NOMO-1 treated with DMSO at 0.1 percent for 48 hours (cell line): ENCODE measurements around the gene MTOR.

Source experiments
- DNase-seq: peaks from one replicate; lab custom pipeline; 2025; ENCODE audit not compliant: unreplicated experiment; lab: John Stamatoyannopoulos, UW

The MTOR gene

DNA sequence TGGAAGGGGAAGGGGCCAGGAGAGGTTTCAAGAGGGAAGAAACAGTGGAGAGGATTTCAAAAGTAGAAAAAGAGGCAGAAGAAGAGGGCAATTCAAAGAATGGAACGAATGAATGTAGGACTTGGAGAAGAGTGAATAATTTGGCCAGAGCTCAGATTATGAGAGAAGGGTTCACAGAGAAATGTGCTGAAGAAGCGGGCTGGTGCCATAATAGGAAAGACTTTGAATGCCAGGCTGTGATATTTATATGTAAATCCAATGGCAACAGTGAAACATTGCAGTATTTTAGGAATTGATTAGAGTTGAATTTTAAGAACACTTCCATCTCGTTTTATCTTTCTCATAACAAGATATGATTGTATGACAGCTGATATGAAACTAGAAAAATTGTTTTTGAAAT is 109.2 kb downstream of the MTOR start:
- DNase-seq: no peak

DNA sequence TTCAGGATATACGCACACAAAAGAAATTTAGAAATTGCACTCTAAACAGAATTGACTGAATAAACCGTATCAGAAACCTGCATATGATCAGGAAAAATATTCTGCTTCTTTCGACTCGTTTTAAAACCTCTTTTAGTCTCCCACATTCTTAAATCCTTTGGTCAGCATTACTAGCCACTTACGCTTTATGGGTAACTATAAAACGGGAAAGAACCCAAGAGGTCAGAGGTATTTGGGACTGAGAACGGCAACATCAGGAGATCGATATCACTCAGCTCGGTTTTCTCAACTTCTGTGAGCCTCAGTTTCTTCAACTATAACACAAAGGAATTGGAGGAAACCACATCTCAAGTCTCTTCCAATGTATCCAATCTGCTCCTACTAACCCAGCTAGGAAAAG is 109.6 kb downstream of the MTOR start:
- no peak for DNase-seq

DNA sequence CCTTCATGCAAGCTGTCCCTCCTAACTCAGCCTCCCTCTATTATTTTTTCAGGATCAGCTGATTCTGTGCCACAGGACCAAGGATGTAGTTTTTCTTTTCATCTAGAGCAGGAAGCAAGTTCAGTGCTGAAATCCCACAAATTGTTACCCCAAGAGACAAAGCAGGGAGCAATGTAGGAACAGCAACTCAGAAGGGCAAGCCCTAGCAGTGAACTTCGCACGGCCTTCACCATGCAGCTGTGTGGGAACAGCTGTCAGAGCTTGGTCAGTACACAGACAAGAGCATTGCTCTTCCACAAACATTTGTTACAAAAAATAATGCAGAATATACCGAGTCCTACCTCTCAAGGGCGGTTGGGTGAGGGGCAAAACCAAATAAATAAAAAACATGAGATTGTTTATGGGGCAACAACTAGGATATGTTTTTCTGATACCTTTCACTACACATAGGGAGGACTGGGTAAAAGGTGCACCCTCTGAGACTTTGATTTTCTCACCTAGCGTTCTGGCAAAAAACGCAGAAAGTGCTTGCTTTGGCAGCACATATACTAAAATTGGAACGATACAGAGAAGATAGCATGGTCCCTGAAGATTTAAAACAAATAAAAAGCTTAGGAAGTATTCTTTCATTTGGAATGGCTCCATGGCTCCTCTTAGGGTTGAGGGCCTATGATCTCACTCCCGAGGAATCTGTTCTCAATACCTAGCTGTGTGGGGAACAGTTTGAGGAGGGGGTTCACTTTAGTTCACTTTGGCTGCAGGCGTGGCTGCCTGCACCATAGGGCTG is 110.3 kb downstream of the MTOR start:
- DNase-seq: no peak

DNA sequence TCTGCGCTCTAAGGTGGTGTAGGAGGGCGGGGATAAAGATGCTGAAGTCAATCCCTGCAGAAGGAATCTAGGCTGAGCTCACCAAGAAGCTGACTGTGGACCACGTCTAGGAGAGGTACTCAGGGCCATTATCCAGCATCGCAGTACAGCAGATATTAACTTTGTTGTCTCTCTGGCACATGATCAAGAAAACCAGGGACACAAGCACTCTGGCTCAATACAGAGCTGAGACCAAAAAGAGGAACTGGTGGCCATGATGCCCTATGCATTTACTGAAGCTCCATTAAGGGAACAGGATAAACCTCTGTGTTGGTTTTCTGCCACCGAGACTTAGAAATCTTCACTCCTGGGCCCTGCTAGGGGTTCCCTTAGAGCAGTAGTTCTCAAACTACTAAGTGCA is 111.2 kb downstream of the MTOR start:
- no peak for DNase-seq

DNA sequence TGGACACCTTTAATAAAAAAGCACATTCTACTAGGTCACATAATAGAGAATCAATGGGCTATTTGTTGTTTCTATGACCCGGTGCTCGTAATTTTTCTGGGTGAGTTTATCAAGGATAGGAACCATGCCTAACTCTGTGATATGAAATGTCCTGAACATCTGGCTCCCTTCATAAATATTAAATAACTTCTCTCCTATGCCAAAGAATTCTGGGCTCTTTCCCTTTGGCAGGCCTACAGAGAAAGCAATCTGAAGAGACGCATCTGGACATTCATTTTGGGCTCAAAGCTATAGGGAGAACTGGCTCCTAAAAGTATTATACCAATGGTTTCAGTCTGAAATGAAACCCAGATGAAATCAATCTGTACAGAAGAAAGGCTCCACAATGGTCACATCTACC is 112.0 kb downstream of the MTOR start:
- no peak for DNase-seq

DNA sequence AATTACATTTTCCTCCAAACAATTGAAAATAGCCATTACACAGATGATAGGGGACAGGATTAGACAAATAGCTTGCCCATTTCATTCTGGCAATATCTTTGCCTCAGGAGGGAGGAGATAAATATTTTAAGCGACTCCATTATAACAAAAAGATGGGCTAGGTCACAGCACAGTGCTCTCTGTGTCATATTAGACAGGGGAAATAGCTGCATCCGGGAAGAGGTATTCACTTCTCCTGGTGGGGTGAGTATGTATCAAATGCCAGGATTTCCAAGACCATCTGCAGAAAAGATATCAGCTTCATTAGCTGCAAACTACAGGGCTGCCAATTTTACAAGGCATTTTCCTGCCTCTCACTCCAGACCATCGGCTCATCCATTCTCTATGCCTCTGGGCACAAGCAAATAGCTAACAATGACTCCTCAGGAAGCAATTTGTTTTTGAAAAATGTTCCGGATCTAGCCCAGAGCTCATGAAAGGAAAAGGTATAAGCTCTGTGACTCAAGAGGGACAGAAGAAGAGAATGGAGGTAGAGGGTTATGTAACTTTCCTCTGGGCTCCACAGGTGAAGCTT is 115.1 kb downstream of the MTOR start:
- no peak for DNase-seq

DNA sequence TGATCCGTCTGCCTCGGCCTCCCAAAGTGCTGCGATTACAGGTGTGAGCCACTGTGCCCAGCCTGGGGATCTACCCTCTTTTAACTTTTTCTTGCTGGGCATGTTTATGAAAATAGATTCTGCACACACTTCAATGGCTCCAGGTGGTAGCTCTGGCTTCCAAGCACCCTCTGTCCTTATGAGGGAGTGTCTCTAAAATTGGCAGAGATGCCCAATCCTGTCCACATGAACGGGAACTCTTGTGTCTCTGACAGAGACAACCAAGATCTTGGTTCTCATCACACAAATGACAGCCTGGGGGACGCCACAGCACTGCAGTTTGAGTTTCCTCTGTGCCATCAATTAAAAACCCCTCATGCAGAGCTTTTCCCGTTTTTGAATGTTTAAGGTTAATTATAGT is 116.6 kb downstream of the MTOR start:
- no peak for DNase-seq

DNA sequence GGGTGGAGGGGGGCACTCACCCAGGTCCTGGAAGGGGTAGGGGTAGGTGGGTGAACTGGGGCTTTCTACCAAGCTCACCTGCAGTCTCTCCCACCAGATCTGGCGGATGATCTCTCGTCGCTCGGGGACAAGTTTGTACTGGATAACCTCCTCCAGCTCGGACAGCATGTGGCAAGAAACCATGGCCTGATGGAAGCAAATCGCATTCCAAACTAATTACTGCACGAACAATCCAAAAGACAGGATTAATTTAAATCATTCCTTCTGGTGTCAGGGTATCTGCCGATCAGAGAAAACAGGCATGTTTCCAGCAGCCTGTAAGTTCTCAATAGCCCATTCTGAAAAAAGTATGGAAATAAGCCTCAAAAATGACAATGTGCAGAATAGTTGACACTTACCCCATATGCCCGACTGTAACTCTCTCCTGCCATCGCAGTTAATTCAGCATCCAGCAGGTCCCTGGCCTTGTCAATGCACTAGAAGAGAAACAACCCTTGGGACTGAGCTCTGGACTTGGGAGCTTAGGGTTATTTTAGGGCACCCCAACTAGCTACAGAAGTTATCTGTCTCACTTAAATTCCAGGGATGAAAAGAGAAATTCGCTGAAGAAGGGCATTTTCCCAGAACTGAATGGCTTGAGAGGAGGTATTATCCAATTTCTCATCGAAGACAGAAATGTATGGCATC is 117.6 kb downstream of the MTOR start:
- no peak for DNase-seq

DNA sequence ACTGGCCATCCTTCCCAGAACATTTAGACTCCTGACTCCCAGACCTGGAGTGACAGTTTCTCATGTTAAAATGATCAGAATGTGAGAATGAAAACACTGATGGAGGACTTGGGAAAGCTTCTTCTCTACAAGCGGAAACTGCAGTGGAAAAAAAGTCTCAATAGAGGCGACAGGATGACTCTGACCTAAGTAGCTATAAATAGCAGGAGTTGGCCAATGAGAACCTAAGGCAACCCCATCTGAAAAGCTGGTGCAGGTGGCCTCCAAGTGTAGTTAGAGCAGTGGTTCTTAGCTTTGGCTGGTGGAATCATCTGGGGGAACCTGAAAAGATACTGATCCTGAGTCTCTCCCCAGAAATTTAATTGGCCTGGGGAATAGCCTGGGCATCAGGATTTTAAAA is 118.4 kb downstream of the MTOR start:
- no peak for DNase-seq

DNA sequence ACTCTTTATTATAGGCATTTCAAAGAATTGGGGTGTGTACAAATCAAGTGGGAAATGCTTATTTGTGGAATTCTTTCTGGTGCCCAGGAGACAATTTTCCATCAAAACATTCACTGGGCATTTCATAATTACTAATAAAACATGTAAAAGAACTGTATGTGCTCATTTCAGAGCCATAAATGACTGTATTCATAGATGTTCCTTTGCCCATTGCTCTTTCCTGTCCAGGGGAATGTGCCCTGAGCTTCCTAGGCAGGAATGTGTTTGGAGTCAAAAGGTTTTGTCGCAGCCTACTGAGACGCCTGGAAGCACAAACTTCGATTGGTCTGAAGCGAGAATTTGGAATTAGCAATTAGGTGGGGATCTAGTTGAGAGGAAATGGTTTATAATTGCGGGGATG is 119.0 kb downstream of the MTOR start:
- DNase-seq: no peak

DNA sequence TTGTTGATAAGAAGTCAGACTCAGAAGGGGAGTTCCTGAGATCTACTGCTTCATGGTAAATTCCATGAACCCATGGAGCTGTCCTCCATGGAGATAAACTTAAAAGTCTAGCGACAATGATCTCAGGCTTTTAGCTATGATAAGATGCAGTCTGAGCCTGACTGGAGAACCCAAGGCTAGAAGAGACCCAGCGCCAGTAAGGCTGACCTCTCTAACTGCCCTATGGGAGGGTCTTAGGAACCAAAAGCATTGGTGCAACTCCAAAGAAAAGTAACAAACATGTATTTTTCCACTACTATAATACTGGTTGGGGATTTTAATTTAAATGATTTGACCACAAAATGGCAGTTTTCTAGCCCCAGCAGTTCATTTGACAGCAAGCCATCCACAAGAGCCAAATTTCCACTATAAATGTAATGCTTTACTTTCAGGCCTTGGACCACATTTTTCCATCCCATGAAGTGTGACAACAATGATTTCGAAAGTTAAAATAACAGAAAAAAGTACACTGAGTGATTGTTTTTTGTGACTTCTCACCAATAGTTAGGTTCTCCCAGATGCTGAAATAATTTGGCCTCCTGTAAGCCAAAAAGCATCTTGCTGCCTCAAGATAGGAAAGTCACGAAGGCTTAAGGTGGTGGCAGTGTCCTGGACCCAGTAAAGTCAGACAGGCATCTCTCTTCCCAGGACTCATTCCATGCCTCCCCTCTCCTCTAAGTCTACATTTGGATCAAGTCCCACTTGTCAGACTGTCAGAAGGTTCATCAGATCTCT is 119.5 kb downstream of the MTOR start:
- DNase-seq: no peak

DNA sequence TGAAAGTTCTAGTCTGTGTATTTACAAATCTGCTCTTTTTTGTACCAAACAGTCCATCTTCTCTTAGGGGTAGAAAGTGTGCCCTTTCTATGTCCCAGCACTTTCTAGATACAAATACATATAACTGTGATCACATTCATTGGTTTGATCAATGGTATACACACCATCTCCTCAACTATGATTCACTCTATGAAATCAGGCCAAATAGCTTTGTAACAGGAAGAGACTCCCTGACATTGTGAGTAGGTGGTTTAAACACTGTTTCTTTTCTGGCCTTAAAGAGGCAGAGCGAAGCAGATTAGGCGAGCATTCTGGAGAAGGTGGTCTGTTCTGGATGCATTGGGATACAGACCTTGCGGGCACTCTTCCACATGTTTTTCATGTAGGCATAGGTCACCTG is 123.4 kb downstream of the MTOR start:
- DNase-seq: no peak

DNA sequence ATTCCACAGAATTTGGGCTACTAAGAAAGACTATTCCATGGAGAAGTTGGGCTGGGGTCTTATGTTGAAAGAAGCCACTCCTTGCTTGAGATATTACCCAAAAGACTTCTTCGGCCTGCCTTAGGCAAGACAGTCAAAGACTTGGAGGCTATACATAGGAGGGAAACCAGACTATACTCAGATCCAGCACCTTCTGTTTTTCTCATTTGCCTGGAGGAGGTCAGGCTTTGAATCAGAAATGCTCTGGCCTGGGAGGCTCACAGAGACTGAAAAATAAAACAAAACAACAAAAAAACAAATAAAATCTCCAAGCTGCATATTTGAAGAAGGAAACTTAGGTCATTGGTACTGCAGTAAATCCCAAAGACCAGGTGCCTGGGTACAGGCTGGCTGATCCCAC is 124.3 kb downstream of the MTOR start:
- no peak for DNase-seq

DNA sequence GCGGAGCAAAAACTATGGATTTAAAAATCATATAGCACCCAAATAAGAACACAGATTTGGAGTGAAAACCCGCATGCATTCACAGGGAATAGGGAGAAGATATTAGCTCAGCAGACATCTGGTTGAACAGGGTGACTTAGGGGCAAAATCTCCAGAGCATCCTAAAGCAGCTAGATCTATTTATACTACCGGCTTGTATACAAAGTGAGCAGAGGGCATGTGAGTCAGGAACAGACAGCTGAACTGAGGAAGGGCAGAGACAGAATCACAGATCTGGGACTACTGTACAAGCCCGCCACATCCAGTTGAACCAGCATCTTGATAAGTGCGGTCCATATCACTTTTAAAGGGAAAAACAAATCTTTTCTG is 127.5 kb downstream of the MTOR start:
- no peak for DNase-seq

DNA sequence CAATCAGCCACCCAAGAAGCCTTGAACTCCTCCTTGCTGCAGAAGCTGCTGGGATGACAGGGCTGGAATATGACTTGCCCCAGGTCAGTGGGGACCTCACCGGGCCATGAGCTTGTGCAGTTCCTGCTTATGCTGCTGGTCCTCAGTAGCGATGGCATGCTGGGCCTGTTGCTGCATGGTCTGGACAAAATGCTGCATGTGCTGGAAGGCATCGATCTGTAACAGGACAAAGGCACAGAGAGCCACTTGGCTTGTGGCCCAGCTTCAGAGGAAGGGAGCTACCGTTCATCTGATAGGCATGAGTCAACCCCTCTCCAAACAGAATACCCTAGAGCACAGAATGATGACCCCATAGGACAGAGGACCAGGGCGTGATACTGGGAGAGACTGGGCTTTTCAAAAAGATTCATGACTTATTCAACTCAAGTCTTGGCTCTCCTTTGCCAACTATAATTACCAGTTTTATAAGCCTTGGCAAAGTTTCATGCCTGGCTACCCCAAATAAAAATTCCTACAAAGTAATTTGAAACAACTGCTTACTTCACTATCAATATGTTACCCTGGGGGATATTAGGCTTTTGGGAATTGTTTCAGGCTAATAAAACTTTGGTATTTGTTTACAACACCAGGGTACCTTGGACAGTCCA is 128.0 kb downstream of the MTOR start:
- no peak for DNase-seq

DNA sequence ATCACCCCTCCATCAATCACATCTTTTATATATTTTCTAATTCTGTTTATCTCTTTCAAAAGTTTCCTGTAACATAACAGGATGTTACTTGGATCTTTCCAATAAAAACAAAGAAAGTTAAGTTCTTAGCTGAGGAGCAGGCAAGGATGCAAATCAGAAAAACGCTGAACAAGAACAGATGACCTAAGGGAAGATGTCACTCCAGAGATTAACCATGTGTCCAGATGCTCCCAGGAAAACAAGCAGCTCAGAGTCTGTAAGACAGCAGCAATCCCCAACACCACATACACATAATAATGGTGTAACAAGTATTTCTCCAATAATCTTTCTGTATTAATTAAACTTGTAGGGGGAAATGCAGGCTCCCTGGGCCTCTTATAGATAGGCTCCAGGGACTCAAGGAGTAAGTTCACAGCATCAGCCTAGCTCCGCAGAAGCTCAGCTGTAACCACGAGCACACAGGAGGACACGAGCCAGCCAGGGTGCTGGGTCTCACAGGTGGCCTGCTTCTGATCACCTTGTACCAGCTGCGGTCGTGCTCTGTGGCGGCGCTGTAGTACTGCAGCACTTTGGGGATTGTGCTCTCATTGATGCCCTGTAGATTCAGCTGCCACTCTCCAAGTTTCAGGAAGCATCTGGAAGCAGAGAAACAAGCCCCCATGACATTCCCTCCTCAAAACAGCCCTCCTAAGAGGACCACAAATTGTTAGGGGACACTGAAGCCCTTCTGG is 129.6 kb downstream of the MTOR start:
- no peak for DNase-seq

DNA sequence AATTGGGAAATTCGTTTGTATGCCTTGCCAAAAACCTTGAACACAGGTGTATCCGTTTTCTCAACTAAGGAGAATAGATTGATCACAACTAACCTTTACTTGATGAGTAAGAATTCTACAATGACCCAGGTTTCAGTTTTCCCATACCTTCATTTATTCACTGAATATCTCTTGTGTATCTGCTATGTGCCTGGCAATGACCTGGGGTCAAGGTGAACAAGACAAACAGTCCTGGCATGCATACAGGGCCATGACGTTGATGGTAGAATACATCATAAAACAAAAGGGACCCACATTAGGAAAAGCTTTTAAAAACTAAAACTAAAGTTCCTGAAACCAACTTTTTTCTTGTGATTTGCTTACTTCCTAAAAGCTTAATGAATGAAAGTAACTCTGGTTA is 130.5 kb downstream of the MTOR start:
- no peak for DNase-seq

DNA sequence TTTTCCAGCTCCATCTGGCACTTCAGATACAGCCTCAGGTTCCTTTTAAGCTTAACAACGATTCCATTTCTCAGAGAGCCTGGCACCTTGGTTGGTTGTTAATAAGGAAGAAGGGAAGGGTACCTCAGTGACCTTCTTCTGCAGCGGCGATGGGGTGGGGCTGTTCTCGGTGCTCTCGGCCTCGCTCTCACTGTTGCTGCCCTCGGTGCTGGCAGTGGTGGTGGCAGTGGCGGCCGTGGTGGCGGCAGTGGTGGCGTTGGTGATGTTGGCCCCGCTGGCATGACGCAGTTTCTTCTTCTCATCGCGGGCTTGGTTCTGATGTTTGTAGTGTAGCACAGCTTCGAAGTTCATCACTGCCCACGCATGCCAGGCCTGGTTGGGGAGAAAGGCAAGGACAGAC is 131.9 kb downstream of the MTOR start:
- no peak for DNase-seq

DNA sequence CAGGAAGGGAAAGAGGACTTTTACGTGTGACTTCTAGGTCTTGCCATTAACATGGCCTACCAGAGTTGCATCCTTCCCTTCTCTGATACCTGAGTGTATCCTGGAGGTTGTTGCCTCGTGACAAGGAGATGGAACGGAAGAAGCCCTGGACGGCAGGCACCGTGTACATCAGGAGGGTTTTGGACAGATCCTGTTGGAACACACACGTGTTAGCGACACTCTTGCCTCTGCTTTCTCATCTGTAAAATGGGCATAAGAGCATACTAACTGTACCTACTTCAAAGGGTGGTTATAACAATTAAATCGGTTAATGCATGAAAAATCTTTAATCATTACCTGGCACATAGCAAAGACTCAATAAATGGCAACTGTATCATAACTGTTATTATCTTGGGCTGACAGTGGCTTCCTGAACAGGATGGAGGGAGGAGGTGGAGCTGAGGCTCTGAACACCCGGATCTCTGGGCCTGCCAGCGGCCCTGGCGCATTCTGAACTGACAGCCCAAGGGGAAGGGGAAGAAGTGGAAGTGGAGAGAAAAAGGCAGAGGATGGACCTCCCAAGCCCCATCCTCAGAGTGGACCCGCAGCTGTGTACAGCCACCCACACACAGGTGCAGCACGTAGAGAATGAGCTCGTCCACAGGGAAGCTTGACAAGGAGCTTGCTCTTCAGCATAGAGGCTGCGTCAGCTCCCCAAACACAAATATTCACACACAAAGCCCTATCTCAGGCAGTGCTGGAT is 132.5 kb downstream of the MTOR start:
- no peak for DNase-seq

DNA sequence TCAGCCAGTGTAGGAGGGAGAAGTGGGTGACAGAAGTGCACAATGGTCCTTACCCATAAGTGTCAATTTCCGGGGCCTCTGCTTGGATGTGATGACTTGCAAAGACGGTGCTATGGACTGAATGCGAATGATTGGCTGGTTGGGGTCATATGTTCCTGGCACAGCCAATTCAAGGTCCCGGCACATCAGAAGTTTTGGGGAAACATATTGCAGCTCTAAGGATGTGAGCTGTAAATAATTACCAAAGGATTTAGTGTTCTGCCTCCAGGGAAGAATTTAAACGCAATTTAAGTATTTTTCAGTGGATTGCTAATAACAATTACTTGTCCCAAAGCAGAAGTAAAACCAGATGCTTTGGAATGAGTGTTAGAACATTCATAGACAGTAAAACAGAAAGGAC is 135.8 kb downstream of the MTOR start:
- no peak for DNase-seq
